Muscle layer of colon (tissue), 2 donors: ENCODE measurements around the gene SIL1.

Experiments
- H3K27ac ChIP-seq: one replicate; pipeline ENCODE4 v1.7.0; 2013; ENCODE audit warnings: low read depth, mild to moderate bottlenecking, low read length, moderate library complexity
- H3K27me3 ChIP-seq, 2 donors: one replicate each; pipeline ENCODE4 v1.7.0; 2013; ENCODE audit warnings: low read length in 2 of 2, mild to moderate bottlenecking in 2 of 2; ENCODE audit not compliant: insufficient read depth in 2 of 2, control insufficient read depth in 1 of 2
- H3K36me3 ChIP-seq: one replicate; pipeline ENCODE4 v1.7.0; 2013; ENCODE audit warnings: mild to moderate bottlenecking, low read length; ENCODE audit not compliant: insufficient read depth
- H3K4me1 ChIP-seq: one replicate; pipeline ENCODE4 v1.7.0; 2013; ENCODE audit warnings: mild to moderate bottlenecking, low read length; ENCODE audit not compliant: insufficient read depth
- H3K4me3 ChIP-seq, 2 donors: one replicate each; pipeline ENCODE4 v1.7.0; 2013; ENCODE audit warnings: low read length in 2 of 2, low read depth in 1 of 2, mild to moderate bottlenecking in 1 of 2, moderate library complexity in 1 of 2
- H3K9ac ChIP-seq: one replicate; pipeline ENCODE4 v1.7.0; 2013; ENCODE audit warnings: low read length
- H3K9me3 ChIP-seq: one replicate; pipeline ENCODE4 v1.7.0; 2013; ENCODE audit warnings: mild to moderate bottlenecking, low read length
- donor health status: abdominal sarcoma.
- donor health status: Adenocarcinoma of cecum.

Gene SIL1

GRCh38 chr5:138981131-138981530 lies 217.0 kb downstream of the SIL1 start:
- H3K36me3 ChIP-seq, result no peaks in the 10 kb centered on the region
- no peak overlapping the region for H3K4me3 ChIP-seq
- H3K27ac ChIP-seq, result no peak overlapping the region
- H3K4me1 ChIP-seq, result no peaks in the 10 kb centered on the region
- no peaks in the 10 kb centered on the region for H3K27me3 ChIP-seq
- no peak overlapping the region for H3K9ac ChIP-seq
- H3K9me3 ChIP-seq, result no peaks in the 10 kb centered on the region

DNA sequence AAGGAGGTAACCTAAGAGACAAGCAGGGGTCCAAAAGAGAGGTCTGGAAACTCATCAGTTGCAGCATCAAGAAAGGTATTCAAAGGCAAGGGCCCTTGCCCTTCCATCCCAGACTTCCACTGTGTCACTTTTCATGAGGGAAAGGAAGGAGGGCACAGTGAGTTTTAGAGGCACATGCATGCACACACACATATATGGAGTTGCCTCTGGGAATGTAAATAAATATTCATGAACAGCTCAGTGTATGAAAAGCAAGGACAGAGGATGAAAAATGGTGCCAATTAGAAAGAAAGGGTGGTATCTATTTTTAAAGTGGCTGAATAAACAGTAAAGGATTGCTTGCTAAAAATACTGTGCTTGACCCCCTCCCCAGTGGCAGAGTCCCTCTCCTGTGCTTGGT lies 217.7 kb downstream of the SIL1 start:
- no peak overlapping the region for H3K27ac ChIP-seq
- no peaks in the 10 kb centered on the region for H3K9me3 ChIP-seq
- no peaks in the 10 kb centered on the region for H3K36me3 ChIP-seq
- no peak overlapping the region for H3K4me3 ChIP-seq
- H3K4me1 ChIP-seq, result peaks cover 2% of the 10 kb centered on the region
- no peaks in the 10 kb centered on the region for H3K27me3 ChIP-seq
- no peak overlapping the region for H3K9ac ChIP-seq

DNA sequence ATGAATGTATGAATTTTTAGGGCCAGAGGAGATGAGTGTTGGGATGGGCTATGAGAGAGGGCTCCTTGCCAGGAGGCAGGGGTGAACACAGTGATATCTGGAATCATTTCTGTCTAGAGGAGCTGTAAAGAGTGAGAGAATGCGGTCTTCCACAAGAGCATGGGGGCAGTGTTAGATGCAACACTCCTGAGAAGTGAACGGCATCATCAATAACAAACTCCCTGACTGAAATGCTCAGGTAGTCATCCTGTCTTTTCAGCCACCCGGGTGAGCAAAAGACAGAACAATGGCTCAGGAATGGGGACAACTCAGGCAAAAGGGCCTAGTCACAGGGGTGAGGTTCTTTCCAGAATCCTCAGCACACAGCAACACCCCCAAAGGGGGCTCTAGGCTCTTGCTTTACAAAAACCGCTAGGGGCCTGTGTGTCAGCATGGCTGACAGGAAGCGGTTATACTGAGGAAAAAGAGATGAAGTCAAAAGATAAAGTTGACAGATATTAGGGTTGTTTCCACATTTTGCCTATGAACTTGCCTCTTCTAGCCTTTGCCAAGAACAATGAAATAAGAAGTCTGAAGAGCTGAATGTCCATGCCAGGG lies 218.4 kb downstream of the SIL1 start:
- Histone ChIP-seq H3K4me1 (peaks cover 9% of the 10 kb centered on the region), H3K27ac (no peak overlapping the region), H3K4me3 (no peak overlapping the region), H3K9ac (no peak overlapping the region), H3K9me3 (no peaks in the 10 kb centered on the region), H3K36me3 (no peaks in the 10 kb centered on the region), H3K27me3 (no peaks in the 10 kb centered on the region)

DNA sequence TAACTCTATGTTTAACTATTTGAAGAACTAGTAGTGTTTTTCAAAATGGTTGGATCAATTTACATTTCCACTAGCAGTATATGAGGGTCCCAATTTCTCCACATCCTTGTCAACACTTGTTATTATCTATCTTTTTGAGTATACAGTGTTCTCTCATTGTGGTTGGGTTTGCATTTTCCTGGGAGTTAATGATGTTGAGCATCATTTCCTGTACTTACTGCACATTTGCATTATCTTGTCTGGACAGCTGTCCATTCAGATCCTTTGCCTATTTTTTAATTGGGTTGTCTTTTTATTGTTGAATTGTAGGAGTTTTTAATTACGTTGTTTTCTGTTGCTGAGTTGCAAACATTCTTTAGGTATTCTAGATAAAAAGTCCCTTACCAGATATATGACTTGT lies 219.6 kb downstream of the SIL1 start:
- H3K9ac ChIP-seq, result no peak overlapping the region
- no peaks in the 10 kb centered on the region for H3K36me3 ChIP-seq
- H3K9me3 ChIP-seq, result no peaks in the 10 kb centered on the region
- no peak overlapping the region for H3K27ac ChIP-seq
- H3K4me1 ChIP-seq, result peaks cover 18% of the 10 kb centered on the region
- H3K27me3 ChIP-seq, result no peaks in the 10 kb centered on the region
- H3K4me3 ChIP-seq, result no peak overlapping the region

DNA sequence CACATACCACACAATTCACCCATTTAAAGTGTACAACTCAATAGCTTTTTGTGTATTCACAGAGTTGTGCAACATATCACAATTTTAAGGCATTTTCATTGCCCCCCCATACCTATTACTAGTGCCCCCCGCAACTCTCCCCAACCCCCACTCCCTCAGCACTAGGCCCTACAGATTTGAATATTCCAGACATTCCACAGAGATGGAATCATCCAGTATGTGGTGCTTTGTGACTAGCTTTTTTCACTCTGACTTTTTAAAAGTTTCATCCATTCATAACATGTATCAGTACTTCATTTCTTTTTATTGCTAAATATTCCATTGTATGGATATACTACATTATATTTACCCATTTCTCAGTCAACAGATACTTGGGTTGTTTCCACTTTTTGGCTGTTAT lies 220.1 kb downstream of the SIL1 start:
- no peaks in the 10 kb centered on the region for H3K27me3 ChIP-seq

DNA sequence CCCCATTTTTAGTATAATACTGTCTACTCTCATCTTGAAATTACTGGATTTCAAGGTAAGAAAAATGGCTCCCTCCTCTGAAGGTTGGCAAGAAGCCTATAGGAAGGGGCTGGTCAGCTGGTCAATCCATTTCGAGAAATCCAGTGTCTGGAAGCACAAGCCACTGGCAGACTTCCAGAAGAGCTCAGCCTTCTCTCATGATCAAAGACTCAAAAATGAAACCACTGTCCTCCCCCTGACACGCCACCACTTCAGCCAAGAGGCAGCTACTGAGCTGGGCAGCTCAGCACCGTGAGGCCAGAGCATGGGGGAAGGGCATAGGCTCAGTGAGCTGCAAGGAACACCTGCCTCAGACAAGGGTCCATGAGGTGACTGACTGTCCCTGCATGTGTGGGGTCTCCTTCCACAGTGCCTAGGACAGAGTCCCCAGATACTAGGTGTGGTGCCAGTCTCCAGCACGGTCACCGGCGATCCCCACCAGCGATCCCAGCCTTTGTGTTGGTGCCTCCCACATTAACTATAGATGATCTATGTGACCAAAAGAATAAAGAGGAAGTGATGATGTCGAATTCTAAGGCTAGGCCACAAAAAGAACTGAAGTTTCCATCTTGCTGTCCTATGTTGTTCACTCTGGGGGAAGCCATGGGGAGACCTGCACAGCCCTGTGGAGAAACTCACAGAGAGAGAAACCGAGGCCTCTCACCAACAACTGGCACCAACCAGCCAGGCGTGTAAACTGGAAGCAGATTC lies 222.9 kb downstream of the SIL1 start:
- Histone ChIP-seq H3K36me3 (no peaks in the 10 kb centered on the region), H3K27me3 (no peaks in the 10 kb centered on the region), H3K9me3 (no peaks in the 10 kb centered on the region), H3K4me3 (no peak overlapping the region), H3K27ac (no peak overlapping the region), H3K4me1 (peaks cover 43% of the 10 kb centered on the region), H3K9ac (no peak overlapping the region)

More for the DNA sequence above, 220.1 kb downstream of the SIL1 start:
- Histone ChIP-seq H3K4me3 (no peak overlapping the region), H3K36me3 (no peaks in the 10 kb centered on the region), H3K4me1 (peaks cover 18% of the 10 kb centered on the region), H3K9me3 (no peaks in the 10 kb centered on the region), H3K9ac (no peak overlapping the region), H3K27ac (no peak overlapping the region)

- Histone ChIP-seq H3K36me3 (no peaks in the 10 kb centered on the region), H3K4me3 (no peak overlapping the region), H3K9me3 (no peaks in the 10 kb centered on the region), H3K9ac (no peak overlapping the region), H3K27me3 (no peaks in the 10 kb centered on the region), H3K27ac (peak overlapping the region; percentile 27), H3K4me1 (peaks cover 50% of the 10 kb centered on the region)
These were observed 223.7 kb downstream of the SIL1 start for GRCh38 chr5:138974227-138975063.

GRCh38 chr5:138972836-138973235 lies 225.3 kb downstream of the SIL1 start:
- H3K4me3 ChIP-seq, result no peak overlapping the region
- no peak overlapping the region for H3K27ac ChIP-seq
- H3K9me3 ChIP-seq, result no peaks in the 10 kb centered on the region
- no peaks in the 10 kb centered on the region for H3K36me3 ChIP-seq
- no peaks in the 10 kb centered on the region for H3K27me3 ChIP-seq
- H3K9ac ChIP-seq, result no peak overlapping the region
- H3K4me1 ChIP-seq, result peaks cover 55% of the 10 kb centered on the region

DNA sequence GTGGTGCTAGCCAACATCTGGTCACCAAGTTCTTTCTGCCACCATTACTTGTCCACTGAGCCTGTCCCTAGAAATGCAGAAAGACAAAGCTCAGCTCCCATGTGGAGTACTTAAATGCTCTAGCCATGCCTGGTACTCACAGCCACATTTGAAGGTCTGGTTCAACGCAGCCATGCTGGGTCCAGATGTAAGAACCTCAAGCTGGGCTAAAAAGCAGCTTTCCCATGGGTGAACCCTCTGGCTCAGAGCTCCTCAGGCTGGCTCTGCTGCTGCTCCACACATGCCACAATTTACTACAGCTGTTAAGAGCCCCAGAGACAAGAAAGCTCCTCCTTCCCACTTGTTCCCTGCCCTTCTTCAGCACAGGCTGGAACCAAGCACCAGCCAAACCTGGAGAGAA lies 225.9 kb downstream of the SIL1 start:
- H3K27me3 ChIP-seq, result no peaks in the 10 kb centered on the region
- H3K4me1 ChIP-seq, result peaks cover 55% of the 10 kb centered on the region
- no peak overlapping the region for H3K9ac ChIP-seq
- no peak overlapping the region for H3K27ac ChIP-seq
- H3K36me3 ChIP-seq, result no peaks in the 10 kb centered on the region
- H3K4me3 ChIP-seq, result no peak overlapping the region
- no peaks in the 10 kb centered on the region for H3K9me3 ChIP-seq

DNA sequence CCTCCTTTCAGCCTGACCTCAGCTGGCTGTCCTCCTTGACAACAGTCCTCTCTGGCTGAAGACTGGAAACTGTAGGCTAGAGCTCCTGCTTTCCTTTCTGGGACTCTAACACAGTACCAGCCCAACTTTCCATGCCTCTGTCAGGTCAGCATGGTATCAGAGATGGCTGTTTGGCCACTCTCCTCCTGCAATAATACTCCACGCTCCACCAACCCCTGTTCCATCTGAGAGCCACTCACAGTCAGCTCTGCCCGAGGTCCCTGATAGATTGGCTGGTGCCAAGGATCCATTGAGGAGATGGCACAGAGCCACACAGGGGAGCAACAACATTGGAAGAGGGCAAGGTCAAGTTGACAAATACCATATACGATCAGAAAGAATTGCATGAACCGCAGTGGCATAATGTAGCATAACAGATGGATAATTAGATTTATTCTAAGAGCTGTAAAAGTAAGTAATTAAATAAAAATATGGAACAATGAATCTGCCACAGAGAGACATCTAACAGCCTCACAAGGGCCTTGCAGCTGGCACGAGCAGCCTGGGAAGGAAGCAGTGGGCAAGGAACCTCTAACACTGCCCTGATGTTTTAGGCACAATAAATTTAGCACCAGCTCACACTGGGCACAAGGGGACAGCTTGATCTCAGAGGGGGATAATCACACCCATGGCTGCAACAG lies 228.7 kb downstream of the SIL1 start:
- Histone ChIP-seq H3K9ac (no peak overlapping the region), H3K27ac (no peak overlapping the region)

GRCh38 chr5:138968601-138969000 lies 229.6 kb downstream of the SIL1 start:
- no peak overlapping the region for H3K27ac ChIP-seq
- H3K27me3 ChIP-seq, result no peaks in the 10 kb centered on the region
- no peak overlapping the region for H3K4me3 ChIP-seq
- no peaks in the 10 kb centered on the region for H3K36me3 ChIP-seq
- H3K9me3 ChIP-seq, result no peaks in the 10 kb centered on the region
- peaks cover 37% of the 10 kb centered on the region for H3K4me1 ChIP-seq
- H3K9ac ChIP-seq, result no peak overlapping the region

More for the DNA sequence above, 228.7 kb downstream of the SIL1 start:
- no peak overlapping the region for H3K4me3 ChIP-seq
- peaks cover 44% of the 10 kb centered on the region for H3K4me1 ChIP-seq
- no peaks in the 10 kb centered on the region for H3K36me3 ChIP-seq
- no peaks in the 10 kb centered on the region for H3K27me3 ChIP-seq
- H3K9me3 ChIP-seq, result no peaks in the 10 kb centered on the region
